ENCODE data around the gene YY1.

YY1 gene

GRCh38 chr14:100317912-100318808, 79.2 kb downstream of the YY1 start:
- no peak for DNase-seq

GRCh38 chr14:100320157-100320856, 81.4 kb downstream of the YY1 start:
- DNase-seq: no peak

- no peak for DNase-seq
Measured at GRCh38 chr14:100321473-100322137, 82.7 kb downstream of the YY1 start.

- DNase-seq: no peak
Measured at GRCh38 chr14:100322138-100322957, 83.4 kb downstream of the YY1 start.

- no peak for DNase-seq
Measured at GRCh38 chr14:100323121-100323941, 84.4 kb downstream of the YY1 start, which contains the start of gene SLC25A47. Gene SLC25A47, plus strand, starts transcription at chr14:100323339. Its CDS starts 76 bp downstream, at chr14:100323415.

- no peak for DNase-seq
Measured at GRCh38 chr14:100323942-100324307, 85.0 kb downstream of the YY1 start.

- DNase-seq: no peak
Measured at GRCh38 chr14:100325231-100325632, 86.3 kb downstream of the YY1 start.

GRCh38 chr14:100325958-100326357, 87.0 kb downstream of the YY1 start:
- no peak for DNase-seq

- DNase-seq: no peak
Measured at GRCh38 chr14:100327128-100327527, 88.2 kb downstream of the YY1 start.

- DNase-seq: no peak
Measured at GRCh38 chr14:100328495-100329163, 89.7 kb downstream of the YY1 start.

GRCh38 chr14:100329233-100330006, 90.5 kb downstream of the YY1 start:
- no peak for DNase-seq

- DNase-seq: no peak
Measured at GRCh38 chr14:100330007-100330344, 91.0 kb downstream of the YY1 start.

- peak in 1 of 2 experiments; percentile 21 for DNase-seq
Measured at GRCh38 chr14:100330388-100330931, 91.5 kb downstream of the YY1 start.

- DNase-seq: peak in 1 of 2 experiments; percentile 29
Measured at GRCh38 chr14:100332071-100332639, 93.2 kb downstream of the YY1 start.
